HG03469 (cell line): ENCODE data around the gene TIE1.

Experiments used
- ATAC-seq: cut with Tn5 transposase; IDR thresholded peaks from one replicate; pipeline ENCODE4 v1.9.1; 2021; ENCODE audit warnings: mild to moderate bottlenecking, moderate library complexity, moderate number of reproducible peaks; ENCODE audit not compliant: unreplicated experiment

TIE1 gene

DNA sequence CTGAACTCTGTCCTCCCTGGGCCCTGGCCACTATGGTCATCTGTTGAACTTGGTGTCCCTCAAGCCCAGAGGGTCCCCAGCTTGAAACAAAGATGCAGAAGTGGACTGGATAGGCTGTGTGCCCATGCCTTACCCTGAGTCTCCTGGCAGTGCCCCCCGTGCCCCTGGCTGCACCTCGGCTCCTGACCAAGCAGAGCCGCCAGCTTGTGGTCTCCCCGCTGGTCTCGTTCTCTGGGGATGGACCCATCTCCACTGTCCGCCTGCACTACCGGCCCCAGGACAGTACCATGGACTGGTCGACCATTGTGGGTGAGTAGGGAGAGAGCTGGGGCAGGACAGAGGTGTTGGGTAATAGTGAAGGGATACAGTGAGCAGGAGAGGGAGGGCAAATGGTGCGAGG is 10.7 kb downstream of the TIE1 start:
- no peak for ATAC-seq

DNA sequence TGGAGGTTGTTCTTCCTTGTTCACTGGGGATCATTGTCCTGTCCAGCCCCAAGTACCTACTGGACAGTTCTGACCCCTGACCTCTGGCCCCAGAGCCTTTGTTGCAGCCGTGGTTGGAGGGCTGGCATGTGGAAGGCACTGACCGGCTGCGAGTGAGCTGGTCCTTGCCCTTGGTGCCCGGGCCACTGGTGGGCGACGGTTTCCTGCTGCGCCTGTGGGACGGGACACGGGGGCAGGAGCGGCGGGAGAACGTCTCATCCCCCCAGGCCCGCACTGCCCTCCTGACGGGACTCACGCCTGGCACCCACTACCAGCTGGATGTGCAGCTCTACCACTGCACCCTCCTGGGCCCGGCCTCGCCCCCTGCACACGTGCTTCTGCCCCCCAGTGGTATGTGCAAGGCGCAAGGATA is 11.4 kb downstream of the TIE1 start:
- no peak for ATAC-seq

DNA sequence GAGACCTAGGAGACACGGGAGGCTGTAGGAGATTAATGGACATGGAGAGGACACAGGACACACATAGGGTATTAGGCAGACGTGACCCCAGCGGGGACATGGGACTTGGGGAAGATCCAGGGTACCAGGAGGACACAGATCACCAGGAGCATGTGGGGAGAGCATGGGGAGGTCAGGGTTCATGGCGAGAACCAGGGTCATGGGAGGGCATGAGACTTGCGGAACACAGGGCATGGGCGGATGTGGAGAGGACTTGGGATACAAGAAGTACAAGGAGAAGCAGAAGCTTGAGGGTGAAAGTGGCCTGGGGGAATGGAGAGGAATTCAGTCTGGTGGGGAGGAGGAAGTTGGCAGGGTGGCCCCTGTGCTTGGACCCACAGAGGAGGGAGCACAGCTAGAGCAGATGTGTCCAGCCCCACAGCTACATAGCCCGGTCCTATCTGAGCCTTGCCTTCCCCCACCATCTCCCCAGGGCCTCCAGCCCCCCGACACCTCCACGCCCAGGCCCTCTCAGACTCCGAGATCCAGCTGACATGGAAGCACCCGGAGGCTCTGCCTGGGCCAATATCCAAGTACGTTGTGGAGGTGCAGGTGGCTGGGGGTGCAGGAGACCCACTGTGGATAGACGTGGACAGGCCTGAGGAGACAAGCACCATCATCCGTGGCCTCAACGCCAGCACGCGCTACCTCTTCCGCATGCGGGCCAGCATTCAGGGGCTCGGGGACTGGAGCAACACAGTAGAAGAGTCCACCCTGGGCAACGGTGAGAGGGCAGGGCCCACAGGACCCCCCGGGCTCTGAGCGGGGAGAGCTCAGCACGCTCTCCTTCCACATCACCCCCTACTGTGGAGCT is 12.1 kb downstream of the TIE1 start:
- ATAC-seq: no peak

DNA sequence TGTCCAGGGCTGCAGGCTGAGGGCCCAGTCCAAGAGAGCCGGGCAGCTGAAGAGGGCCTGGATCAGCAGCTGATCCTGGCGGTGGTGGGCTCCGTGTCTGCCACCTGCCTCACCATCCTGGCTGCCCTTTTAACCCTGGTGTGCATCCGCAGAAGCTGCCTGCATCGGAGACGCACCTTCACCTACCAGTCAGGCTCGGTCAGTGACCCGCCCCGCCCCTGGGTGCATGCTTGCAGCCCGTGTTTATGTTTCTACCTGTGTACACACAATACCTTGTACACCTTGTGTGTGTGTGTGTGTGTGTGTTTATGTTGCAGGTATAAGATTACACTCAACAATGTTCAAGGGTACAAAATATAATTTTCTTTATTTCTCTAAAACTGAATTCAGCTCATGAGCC is 13.0 kb downstream of the TIE1 start:
- ATAC-seq: no peak

DNA sequence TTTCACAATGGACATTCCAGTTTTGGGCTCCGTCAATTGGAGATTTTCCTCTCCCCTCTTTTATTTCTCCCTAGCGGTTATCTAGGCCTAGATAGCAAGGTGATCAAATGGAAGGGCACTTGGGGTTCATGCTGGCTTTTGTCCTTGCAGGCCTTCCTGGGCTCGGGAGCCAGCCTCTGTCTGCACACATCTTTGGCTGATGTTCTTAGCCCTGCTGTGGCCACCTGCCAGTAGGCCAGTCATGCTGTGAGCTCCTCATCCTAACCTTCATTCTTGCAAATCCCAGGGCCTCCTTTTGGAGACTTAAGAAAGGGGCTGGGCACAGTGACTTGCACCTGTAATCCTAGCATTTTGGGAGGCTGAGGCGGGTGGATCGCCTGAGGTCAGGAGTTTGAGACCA is 13.5 kb downstream of the TIE1 start:
- no peak for ATAC-seq

DNA sequence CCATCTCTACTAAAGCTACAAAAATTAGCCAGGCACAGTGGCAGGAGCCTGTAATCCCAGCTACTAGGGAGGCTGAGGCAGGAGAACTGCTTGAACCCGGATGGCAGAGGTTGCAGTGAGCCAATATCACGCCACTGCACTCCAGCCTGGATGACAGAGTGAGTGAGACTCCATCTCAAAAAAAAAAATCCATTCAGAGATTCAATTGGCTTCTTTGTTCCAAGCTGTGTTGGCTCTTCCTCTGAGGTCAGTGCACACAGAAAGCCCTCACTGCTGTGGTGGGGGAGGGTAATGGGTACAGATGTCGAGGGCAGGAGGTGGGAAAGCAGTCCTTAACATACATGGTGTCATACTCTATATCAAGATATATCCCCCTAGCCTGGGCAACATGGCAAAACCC is 14.7 kb downstream of the TIE1 start:
- no peak for ATAC-seq

DNA sequence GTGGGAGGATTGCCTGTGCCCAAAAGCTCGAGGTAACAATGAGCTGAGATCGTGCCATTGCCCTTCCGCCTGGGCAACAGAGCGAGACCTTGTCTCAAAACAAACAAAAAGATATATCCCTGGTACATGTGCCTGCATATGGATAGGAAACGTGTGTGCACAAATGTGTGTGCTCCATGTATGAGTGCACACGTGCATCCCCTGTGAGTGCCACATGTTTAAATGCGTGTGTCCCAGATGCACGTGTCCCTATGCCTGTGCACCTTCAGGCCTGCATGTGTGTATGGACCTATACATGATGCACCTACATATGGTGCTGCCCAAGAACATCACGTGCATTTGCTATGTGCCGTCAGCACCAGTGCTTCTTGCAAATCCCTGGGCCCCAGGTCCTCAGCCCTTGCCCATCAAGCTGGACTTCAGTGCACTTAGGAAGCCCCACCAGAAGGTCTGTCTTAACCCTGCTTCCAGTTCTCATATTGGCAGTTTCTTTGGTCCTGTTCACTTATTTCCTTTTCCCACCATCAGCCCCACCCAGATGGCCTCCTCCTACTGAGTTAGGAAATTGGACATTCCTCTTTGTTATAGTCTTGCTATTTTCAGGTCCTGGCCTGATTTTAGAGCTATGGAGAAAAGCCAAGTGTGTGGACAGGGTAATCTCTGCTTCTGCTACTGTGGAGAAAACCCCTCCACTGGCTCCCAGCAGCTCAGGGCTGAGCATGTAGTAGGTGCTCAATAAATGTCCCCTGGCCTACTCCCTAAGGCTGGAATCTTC is 15.4 kb downstream of the TIE1 start:
- no peak for ATAC-seq

DNA sequence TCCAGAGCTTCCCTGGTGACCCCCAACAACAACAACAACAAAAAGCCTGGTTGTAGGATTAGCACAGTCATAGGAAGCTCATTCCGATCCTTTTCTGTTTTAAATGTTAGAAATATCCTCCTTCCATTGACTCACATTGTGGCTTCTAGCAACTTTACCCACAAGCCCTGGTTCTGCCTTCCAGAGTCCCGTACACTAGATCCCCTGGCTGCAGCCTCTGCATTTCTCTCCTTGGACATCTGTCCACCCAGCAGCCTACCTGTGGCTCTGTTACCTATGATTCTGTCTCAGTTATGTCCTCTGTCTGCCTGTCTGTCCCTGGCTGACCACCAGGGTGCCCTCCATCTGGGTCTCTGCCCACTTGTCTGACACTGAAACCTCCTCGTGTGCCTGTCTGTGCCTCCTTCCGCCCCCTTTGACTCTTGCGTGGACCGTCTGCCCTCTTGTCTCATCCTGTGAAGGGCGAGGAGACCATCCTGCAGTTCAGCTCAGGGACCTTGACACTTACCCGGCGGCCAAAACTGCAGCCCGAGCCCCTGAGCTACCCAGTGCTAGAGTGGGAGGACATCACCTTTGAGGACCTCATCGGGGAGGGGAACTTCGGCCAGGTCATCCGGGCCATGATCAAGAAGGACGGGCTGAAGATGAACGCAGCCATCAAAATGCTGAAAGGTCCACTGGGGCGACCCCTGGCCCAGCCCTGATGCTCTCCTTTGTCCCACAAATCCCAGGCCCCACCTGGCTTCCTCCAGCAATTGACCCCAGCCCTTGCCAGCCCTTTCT is 16.1 kb downstream of the TIE1 start:
- no peak for ATAC-seq

DNA sequence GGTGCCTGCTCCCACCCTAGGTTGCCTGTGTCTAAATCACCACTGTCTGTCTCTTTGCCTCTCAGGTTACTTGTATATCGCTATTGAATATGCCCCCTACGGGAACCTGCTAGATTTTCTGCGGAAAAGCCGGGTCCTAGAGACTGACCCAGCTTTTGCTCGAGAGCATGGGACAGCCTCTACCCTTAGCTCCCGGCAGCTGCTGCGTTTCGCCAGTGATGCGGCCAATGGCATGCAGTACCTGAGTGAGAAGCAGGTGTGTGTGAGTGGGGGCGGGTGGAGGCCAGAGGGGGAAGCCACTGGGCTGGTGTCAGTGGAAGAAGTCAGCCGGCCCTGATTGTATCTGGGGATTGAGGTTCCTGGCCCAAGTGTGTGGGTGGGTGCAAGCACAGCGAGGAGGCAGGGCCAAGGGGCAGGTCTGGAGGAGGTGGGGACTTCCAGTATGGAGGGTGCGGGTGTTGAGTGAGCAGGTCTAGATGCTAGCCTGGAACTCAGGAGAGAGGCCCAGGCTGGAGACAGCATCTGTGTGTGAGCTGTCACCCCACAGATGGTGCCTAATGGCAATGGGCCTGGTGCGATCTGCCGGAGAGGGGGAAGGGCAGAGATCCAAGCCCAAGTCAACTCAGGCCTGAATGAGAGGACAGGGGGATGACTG is 17.2 kb downstream of the TIE1 start:
- ATAC-seq: no peak

DNA sequence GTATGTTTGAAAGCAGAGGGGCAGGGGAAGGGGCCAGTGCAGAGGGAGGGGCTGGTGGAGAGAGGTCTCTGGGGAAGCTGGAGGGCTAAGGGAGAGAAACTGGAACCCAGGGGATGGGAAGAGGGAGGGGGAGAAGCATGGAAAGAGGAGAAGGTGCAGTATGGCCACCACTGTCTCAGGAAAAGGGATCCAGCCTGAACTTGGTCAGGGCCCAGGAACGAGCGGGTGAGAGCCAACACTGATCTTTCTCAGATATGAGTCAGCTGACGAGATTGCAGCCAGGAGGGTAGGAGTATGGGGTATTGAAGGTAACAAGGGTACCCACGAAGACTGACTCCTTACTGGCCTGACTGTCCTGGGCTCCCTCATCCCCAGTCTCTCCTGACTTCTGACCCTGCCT is 18.0 kb downstream of the TIE1 start:
- no peak for ATAC-seq

DNA sequence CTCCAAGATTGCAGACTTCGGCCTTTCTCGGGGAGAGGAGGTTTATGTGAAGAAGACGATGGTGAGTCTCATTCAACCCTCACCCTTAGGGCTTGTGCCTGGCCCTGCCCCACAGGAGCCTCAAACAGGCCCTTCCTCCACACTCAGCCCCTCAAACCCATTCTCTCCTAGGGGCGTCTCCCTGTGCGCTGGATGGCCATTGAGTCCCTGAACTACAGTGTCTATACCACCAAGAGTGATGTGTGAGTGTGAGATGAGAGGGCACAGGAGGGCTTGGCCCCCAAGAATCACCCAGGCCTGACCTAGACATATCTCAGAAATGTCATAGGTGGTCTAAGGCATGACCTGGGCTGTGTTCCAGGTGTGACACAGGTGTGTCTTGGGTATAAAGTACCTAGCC is 18.5 kb downstream of the TIE1 start:
- no peak for ATAC-seq

DNA sequence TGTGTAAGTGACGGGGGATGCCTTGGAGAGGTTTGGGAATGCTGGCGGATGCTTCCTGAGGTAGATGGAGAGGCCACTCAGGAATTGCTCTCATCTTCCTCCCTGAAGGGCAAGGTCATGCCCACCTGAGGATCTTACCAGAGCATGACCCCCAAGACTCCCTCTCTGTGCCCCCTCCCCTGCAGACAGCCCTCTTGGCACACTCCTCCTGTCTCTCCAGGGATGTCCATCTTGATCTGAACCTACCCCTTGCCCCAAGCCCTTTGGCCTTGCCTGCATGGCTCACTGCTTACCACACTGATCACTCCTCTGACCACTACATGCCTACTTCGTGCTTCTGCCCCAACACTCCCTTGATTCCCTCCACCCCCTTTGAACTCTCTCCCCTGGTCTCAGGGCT is 19.0 kb downstream of the TIE1 start:
- ATAC-seq: no peak

DNA sequence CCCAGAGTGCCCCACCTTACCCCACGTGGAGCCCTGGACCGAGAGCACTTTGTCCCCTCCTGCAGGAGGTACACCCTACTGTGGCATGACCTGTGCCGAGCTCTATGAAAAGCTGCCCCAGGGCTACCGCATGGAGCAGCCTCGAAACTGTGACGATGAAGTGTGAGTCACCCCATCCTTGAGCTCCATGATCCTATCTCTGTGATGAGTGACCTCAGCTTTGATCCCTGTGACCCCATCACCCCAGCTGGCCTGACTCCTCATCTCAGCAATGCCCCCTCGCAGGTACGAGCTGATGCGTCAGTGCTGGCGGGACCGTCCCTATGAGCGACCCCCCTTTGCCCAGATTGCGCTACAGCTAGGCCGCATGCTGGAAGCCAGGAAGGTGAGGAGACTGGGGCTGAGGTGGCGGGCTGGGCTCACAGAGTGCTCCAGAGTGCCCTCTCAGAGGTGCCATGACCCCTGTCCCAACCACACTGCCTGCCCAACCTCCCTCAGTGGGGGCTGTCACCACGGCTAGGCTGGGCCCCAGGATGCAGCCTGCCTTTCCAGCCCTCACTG is 20.6 kb downstream of the TIE1 start:
- no peak for ATAC-seq

DNA sequence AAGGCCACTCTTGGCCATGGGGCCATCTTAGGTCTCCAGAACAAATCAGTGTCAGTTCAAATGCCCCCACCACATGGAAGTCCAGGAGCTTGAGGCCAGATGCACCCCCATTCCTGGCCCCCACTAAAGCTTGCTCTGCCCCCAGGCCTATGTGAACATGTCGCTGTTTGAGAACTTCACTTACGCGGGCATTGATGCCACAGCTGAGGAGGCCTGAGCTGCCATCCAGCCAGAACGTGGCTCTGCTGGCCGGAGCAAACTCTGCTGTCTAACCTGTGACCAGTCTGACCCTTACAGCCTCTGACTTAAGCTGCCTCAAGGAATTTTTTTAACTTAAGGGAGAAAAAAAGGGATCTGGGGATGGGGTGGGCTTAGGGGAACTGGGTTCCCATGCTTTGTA is 21.7 kb downstream of the TIE1 start:
- no peak for ATAC-seq

DNA sequence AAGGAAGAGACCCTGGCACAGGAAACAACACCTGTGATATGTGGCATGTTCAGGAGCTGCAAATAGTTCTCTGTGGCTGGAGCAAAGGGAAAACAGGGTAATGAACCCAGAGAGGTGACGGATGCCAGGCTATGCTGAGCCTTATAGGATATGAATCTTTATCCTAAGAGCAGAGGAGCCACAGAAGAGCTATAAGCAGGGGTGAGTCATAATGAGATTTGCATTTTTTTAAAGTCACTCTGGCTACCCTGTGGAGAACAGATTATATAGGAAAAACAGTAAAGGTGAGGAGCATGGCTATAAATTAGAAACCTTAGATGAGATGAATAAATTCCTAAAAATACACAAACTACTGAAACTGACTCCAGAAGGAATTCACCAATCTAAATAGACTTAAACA is 24.0 kb downstream of the TIE1 start:
- no peak for ATAC-seq

DNA sequence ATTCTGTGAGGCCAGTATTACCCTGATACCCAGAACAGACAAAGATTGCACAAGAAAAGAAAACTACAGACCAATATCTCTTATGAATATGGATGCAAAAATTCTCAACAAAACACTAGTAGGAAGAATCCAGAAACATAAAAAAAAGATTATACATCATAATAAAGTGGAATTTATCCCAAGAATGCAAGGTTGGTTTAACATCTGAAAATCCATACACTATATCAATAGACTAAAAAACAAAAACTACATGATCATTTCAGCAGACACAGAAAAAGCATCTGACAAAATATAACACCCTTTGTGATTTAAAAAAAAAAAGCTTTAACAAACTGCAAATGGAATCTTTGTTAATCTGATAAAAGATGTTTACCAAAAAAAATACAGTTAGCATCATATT is 24.6 kb downstream of the TIE1 start:
- no peak for ATAC-seq

DNA sequence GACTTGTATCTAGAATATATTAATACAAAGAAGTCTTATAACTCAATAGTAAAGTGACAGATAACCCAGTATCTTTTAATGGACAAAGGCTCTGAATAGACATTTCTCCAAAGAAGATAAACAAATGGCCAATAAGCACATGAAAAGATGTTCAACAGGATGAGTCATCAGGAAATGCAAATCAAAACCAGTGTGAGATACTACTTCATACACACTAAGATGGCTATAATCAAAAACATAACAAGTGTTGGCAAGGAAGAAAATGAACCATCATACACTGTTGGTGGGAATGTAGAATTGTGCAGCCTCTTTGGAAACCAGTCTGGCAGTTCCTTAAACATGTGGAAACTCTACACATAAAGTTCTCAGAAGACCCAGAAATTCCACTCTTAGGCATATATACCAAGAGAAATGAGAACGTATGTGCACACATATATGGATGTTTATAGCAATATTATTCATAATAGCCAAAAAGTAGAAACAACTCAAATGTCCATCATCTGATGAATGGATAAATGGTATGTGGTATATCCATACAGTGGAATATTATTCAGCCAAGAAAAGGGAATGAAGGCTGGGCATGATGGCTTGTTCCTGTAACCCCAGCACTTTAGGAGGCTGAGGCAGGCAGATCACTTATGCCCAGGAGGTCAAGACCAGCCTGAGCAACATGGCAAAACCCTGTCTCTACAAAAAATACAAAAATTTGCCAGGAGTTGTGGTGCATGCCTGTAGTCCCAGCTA is 26.9 kb downstream of the TIE1 start:
- no peak for ATAC-seq

DNA sequence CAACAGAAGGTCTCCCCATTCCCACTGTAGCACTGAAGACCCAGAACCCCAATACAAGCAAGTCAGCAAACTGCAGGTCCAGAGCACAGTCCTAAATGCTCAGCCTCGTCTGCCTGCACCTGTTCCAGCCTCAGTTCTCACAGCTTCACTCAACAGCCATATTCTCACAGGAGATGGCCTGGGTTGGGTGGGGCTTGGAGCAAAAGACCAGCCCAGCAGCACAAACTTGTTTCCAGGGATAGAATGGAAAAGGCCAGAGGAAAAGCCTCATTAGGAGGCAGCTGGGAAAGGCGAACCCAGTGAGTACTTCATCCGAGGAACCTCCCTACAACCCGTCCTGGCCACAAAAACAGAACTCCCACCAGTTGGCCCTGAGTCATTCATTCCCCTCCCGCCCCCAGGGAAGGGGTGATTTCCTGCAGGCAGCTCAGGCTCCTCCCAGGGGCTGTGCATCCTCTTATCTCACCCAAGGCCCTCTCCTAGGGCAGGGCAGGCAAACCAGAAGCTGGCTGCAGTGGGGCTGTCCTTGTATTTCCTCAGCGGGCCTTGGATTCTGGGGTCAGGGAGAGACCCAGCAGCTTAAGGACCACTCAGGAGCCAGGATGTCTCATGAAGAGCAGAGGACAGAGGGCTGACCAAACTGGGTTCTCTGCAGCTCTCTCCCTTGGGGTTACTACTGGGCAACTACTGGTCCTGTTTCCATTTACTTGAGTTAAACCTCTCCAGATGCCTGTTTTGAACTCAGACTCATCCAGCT is 29.4 kb downstream of the TIE1 start:
- no peak for ATAC-seq

DNA sequence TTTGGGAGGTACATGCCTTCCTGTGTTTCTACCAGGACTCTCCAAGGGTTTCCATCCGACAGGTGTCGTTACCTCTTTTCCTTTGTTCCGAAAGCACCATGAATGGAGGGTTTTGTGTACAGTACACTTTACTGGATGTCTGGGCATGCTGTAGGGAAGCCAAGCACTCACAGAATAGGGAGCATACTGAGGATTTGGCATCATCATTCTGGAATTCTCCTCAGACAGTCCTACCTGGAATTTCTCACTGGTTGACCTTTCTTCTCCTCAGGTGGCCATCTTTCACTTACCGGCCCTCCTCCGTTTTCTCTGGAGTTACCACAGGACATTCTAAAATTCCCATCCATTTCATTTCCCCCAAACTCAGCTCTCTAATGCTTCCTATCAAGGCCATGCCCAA is 30.9 kb downstream of the TIE1 start:
- ATAC-seq: no peak
